Activated naive CD4-positive, alpha-beta T cell treated with anti-CD3 and anti-CD28 coated beads, Interleukin-2, amount 10 ng/mL, durations not matched to agents 7 days and 5 days (primary cell): ENCODE results near the gene NDUFV1.
"Not testable (repeated sequence)": the region's sequence is repeated elsewhere in the genome, so short reads cannot be mapped to it uniquely, and the experiment has no call there.

Source experiments
- CTCF ChIA-PET: fragments of 350-600 bp; sonication (Branson Sonifier 250); formaldehyde crosslinking; loops from one replicate; lab custom pipeline; 2021; ENCODE audit warnings: antibody characterized with exemption; lab: Charles Lee
- DNase-seq: peaks from one replicate; pipeline ENCODE4 v3.0.0-alpha.2; 2020
- H3K27ac Mint-ChIP-seq: one replicate; pipeline ENCODE4 v1.8.0; 2021; ENCODE audit warnings: mild to moderate bottlenecking, moderate library complexity, mixed read lengths
- H3K27me3 Mint-ChIP-seq: one replicate; pipeline ENCODE4 v1.8.0; 2021; ENCODE audit warnings: mild to moderate bottlenecking, mixed read lengths
- H3K36me3 Mint-ChIP-seq: one replicate; pipeline ENCODE4 v1.8.0; 2021; ENCODE audit warnings: mixed read lengths
- H3K4me1 Mint-ChIP-seq: one replicate; pipeline ENCODE4 v1.8.0; 2021; ENCODE audit warnings: mixed read lengths
- H3K4me3 Mint-ChIP-seq: one replicate; pipeline ENCODE4 v1.8.0; 2021; ENCODE audit warnings: mild to moderate bottlenecking, moderate library complexity, mixed read lengths
- H3K9me3 Mint-ChIP-seq: one replicate; pipeline ENCODE4 v1.8.0; 2021; ENCODE audit warnings: mixed read lengths

NDUFV1 gene

DNA sequence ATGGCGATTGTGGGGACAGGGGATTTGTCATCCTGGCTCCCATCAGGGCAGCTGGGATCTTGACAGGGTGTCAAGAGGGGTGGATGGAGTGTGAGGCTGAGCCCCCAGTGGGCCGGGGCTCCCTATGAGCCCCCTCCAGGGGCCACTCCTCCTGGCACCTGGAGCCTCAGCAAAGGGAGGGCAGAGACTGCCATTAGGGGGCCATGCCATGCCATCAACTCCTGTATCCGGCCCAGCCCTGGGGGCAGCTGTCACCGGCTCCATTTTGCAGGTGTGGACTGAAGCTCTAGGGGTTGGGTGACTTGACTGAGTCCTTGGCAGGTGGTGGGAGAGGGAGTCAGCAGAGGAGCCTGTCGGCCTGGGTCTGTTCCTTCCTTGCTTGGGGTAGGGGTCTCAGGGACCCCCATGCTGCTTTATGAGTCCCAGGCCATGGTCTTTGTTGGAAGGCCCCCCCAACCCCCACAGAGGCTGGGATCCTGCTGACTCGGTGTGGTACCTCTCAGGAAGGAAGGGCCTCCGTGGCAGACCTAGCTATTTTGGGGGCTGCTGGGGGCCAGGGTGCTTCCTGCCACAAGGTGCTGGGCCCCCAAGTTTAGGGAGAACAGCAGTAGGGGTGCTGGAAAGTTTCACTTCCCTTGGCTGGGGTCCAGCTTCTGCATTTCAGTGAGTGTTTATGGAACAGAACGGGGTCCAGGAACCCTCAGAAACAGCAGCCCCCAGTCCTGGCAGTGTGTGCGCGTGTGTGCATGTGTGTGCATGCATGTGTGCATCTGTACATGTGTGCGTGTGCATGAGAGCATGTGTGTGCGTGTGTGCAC lies 42.3 kb downstream of the NDUFV1 start:
- CTCF ChIA-PET = interaction anchor here (0.7 to 11.6 kb wide), 5 partner anchors 9 to 34 kb away, joined by 3 to 91 read pairs (median 6); partner anchors contain the start of genes NUDT8 and TBX10
- Mint-ChIP-seq H3K9me3 (peaks cover 1% of the 10 kb centered on the region), H3K27ac (no peak overlapping the region), H3K27me3 (peaks cover 48% of the 10 kb centered on the region), H3K4me1 (peaks cover 52% of the 10 kb centered on the region), H3K36me3 (no peaks in the 10 kb centered on the region), H3K4me3 (no peak overlapping the region)
- peak; percentile 20 for DNase-seq

- H3K27me3 Mint-ChIP-seq = peaks cover 53% of the 10 kb centered on the region
Observed at GRCh38 chr11:67649634-67650510, 43.1 kb downstream of the NDUFV1 start.

GRCh38 chr11:67651976-67652781 lies 45.4 kb downstream of the NDUFV1 start:
- H3K27me3 Mint-ChIP-seq = peaks cover 43% of the 10 kb centered on the region
- H3K9me3 Mint-ChIP-seq = peaks cover 3% of the 10 kb centered on the region
- H3K4me3 Mint-ChIP-seq = no peak overlapping the region
- no peaks in the 10 kb centered on the region for H3K36me3 Mint-ChIP-seq
- H3K27ac Mint-ChIP-seq = no peak overlapping the region
- CTCF ChIA-PET = interaction anchor here (11.6 kb wide), 1 partner anchor 22 kb away, joined by 91 read pairs; the partner anchor contains the start of gene NUDT8
- H3K4me1 Mint-ChIP-seq = peaks cover 36% of the 10 kb centered on the region
- no peak for DNase-seq

More at GRCh38 chr11:67649634-67650510, 43.1 kb downstream of the NDUFV1 start:
- Mint-ChIP-seq H3K4me1 (peaks cover 52% of the 10 kb centered on the region), H3K4me3 (peak overlapping the region; percentile 81), H3K36me3 (no peaks in the 10 kb centered on the region), H3K9me3 (no peaks in the 10 kb centered on the region), H3K27ac (peak overlapping the region; percentile 89)
- DNase-seq = no peak
- CTCF ChIA-PET = interaction anchor here (0.6 to 11.6 kb wide), 4 partner anchors 8 to 35 kb away, joined by 3 to 91 read pairs (median 20); partner anchors contain the start of gene NUDT8

- Mint-ChIP-seq H3K9me3 (peaks cover 3% of the 10 kb centered on the region), H3K4me3 (no peak overlapping the region), H3K36me3 (no peaks in the 10 kb centered on the region), H3K4me1 (peaks cover 28% of the 10 kb centered on the region), H3K27ac (no peak overlapping the region), H3K27me3 (peaks cover 32% of the 10 kb centered on the region)
- CTCF ChIA-PET = interaction anchor here (11.6 kb wide), 1 partner anchor 23 kb away, joined by 91 read pairs; the partner anchor contains the start of gene NUDT8
- peak; percentile 8 for DNase-seq
Observed at GRCh38 chr11:67652965-67653845, 46.5 kb downstream of the NDUFV1 start.

- peaks cover 3% of the 10 kb centered on the region for H3K9me3 Mint-ChIP-seq
- peaks cover 24% of the 10 kb centered on the region for H3K4me1 Mint-ChIP-seq
- CTCF ChIA-PET = no interaction called here
- peak; percentile 13 for DNase-seq
- no peak overlapping the region for H3K27ac Mint-ChIP-seq
- no peaks in the 10 kb centered on the region for H3K36me3 Mint-ChIP-seq
- no peak overlapping the region for H3K4me3 Mint-ChIP-seq
- peaks cover 30% of the 10 kb centered on the region for H3K27me3 Mint-ChIP-seq
Observed at GRCh38 chr11:67654225-67654624, 47.5 kb downstream of the NDUFV1 start.

- Mint-ChIP-seq H3K27ac (no peak overlapping the region), H3K4me1 (peaks cover 4% of the 10 kb centered on the region), H3K27me3 (peaks cover 22% of the 10 kb centered on the region), H3K36me3 (no peaks in the 10 kb centered on the region), H3K9me3 (peaks cover 3% of the 10 kb centered on the region), H3K4me3 (no peak overlapping the region)
- no peak for DNase-seq
- CTCF ChIA-PET = interaction anchor here (4.4 kb wide), 1 partner anchor 9 kb away, joined by 33 read pairs; no protein-coding TSS in a partner anchor
Observed at GRCh38 chr11:67656278-67656922, 49.7 kb downstream of the NDUFV1 start.

DNA sequence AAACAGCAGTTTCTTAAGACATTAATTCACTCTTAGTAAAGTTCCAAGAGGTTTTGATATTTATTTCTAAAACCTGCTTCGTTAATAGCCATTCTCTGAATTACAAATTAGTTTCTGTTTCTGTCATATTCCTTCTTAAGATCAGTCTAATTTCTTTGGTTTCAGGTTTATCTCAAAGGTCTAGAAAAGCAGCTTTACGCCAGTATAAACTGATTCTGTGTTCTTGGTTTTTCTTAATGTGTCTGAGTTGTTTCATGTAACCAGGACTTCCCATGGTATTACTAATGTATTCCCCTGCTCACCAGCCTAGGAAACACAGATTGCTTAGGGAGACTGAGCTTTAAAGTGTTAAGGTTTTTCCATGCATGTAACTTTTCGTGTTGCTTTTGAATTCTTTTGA lies 50.6 kb downstream of the NDUFV1 start:
- H3K4me1 Mint-ChIP-seq = peaks cover 4% of the 10 kb centered on the region
- peaks cover 3% of the 10 kb centered on the region for H3K9me3 Mint-ChIP-seq
- H3K4me3 Mint-ChIP-seq = no peak overlapping the region
- no peaks in the 10 kb centered on the region for H3K36me3 Mint-ChIP-seq
- H3K27ac Mint-ChIP-seq = no peak overlapping the region
- CTCF ChIA-PET = interaction anchor here (1.5 to 4.4 kb wide), 3 partner anchors 10 to 27 kb away, joined by 3 to 59 read pairs (median 33); partner anchors contain the start of gene NUDT8
- DNase-seq = no peak
- peaks cover 20% of the 10 kb centered on the region for H3K27me3 Mint-ChIP-seq

GRCh38 chr11:67659651-67660165 lies 53.0 kb downstream of the NDUFV1 start:
- CTCF ChIA-PET = interaction anchor here (0.6 to 4.4 kb wide), 10 partner anchors 9 to 430 kb away, joined by 3 to 59 read pairs (median 4); partner anchors contain the start of genes ACY3 and NUDT8
- H3K36me3 Mint-ChIP-seq, DNase-seq, H3K4me1 Mint-ChIP-seq, H3K9me3 Mint-ChIP-seq, H3K4me3 Mint-ChIP-seq, H3K27ac Mint-ChIP-seq: not testable (repeated sequence)
- H3K27me3 Mint-ChIP-seq = peaks cover 15% of the 10 kb centered on the region

GRCh38 chr11:67660752-67661151 lies 54.0 kb downstream of the NDUFV1 start:
- H3K27ac Mint-ChIP-seq, DNase-seq, H3K4me1 Mint-ChIP-seq, H3K9me3 Mint-ChIP-seq, H3K4me3 Mint-ChIP-seq, H3K36me3 Mint-ChIP-seq: not testable (repeated sequence)
- CTCF ChIA-PET = interaction anchor here (1.6 to 4.3 kb wide), 2 partner anchors 31 to 47 kb away, joined by 6 to 59 read pairs; partner anchors contain the start of gene NUDT8
- peaks cover 15% of the 10 kb centered on the region for H3K27me3 Mint-ChIP-seq
